Trophoblast cell (in vitro differentiated cells and primary cell): ENCODE results near the gene CHN2.

ENCODE experiments used
- DNase-seq, 2 donors: peaks; one replicate each; pipeline ENCODE4 v3.0.0-alpha.2; 2016
- H2AFZ ChIP-seq: 2 replicates; pipeline ENCODE4 v1.6.1; 2013; ENCODE audit warnings: low read length, moderate library complexity, mild to moderate bottlenecking; ENCODE audit not compliant: insufficient read depth, poor library complexity
- H2AK5ac ChIP-seq: 2 replicates; pipeline ENCODE4 v1.6.1; 2013; ENCODE audit warnings: mild to moderate bottlenecking, low read length
- H2BK120ac ChIP-seq: 2 replicates; pipeline ENCODE4 v1.6.1; 2013; ENCODE audit warnings: low read length, mild to moderate bottlenecking, moderate library complexity; ENCODE audit not compliant: insufficient read depth, poor library complexity
- H2BK12ac ChIP-seq: 2 replicates; pipeline ENCODE4 v1.6.1; 2013; ENCODE audit warnings: mild to moderate bottlenecking, low read length, moderate library complexity
- H2BK5ac ChIP-seq: 2 replicates; pipeline ENCODE4 v1.6.1; 2013; ENCODE audit warnings: low read length, low read depth, moderate library complexity, mild to moderate bottlenecking; ENCODE audit not compliant: poor library complexity
- H3K14ac ChIP-seq: 2 replicates; pipeline ENCODE4 v1.6.1; 2013; ENCODE audit warnings: mild to moderate bottlenecking, low read length
- H3K18ac ChIP-seq: 2 replicates; pipeline ENCODE4 v1.6.1; 2013; ENCODE audit warnings: mild to moderate bottlenecking, low read length
- H3K23ac ChIP-seq: 2 replicates; pipeline ENCODE4 v1.6.1; 2013; ENCODE audit warnings: low read length
- H3K27ac ChIP-seq: 2 replicates; pipeline ENCODE4 v1.5.1; 2013; ENCODE audit warnings: low read depth, mild to moderate bottlenecking, inconsistent platforms, low read length, moderate library complexity
- H3K27me3 ChIP-seq: 2 replicates; pipeline ENCODE4 v1.6.1; 2013; ENCODE audit warnings: inconsistent platforms, mild to moderate bottlenecking, low read length, moderate library complexity; ENCODE audit not compliant: insufficient read depth
- H3K36me3 ChIP-seq, 2 experiments: 1 replicate in 1 of 2; 2 replicates in 1 of 2; pipeline ENCODE4 v1.6.1; 2013; ENCODE audit warnings: low read length in 2 of 2, mild to moderate bottlenecking in 2 of 2, moderate library complexity in 1 of 2; ENCODE audit not compliant: insufficient read depth in 2 of 2, control insufficient read depth in 1 of 2
- H3K4ac ChIP-seq: 2 replicates; pipeline ENCODE4 v1.6.1; 2013; ENCODE audit warnings: low read depth, mild to moderate bottlenecking, low read length, moderate library complexity
- H3K4me1 ChIP-seq, 2 experiments: 1 replicate in 1 of 2; 2 replicates in 1 of 2; pipeline ENCODE4 v1.6.1; 2013; ENCODE audit warnings: low read length in 2 of 2, mild to moderate bottlenecking in 2 of 2, moderate library complexity in 1 of 2; ENCODE audit not compliant: insufficient read depth in 2 of 2, control insufficient read depth in 1 of 2
- H3K4me2 ChIP-seq: 2 replicates; pipeline ENCODE4 v1.6.1; 2013; ENCODE audit warnings: inconsistent platforms, mild to moderate bottlenecking, low read length, moderate library complexity
- H3K4me3 ChIP-seq: 2 replicates; pipeline ENCODE4 v1.5.1; 2013; ENCODE audit warnings: mild to moderate bottlenecking, low read depth, low read length, inconsistent platforms
- H3K79me1 ChIP-seq: one replicate; pipeline ENCODE4 v1.6.1; 2013; ENCODE audit warnings: low read length
- H3K79me2 ChIP-seq: 2 replicates; pipeline ENCODE4 v1.6.1; 2013; ENCODE audit warnings: low read length, mild to moderate bottlenecking; ENCODE audit not compliant: control insufficient read depth, insufficient read depth, poor library complexity
- H3K9ac ChIP-seq: 2 replicates; pipeline ENCODE4 v1.6.1; 2013; ENCODE audit warnings: mild to moderate bottlenecking, low read length
- H3K9me3 ChIP-seq: 2 replicates; pipeline ENCODE4 v1.6.1; 2013; ENCODE audit warnings: low read depth, mild to moderate bottlenecking, control low read depth, inconsistent platforms, low read length; ENCODE audit not compliant: insufficient read depth
- H4K12ac ChIP-seq: 2 replicates; pipeline ENCODE4 v1.6.1; 2013; ENCODE audit warnings: low read depth, mild to moderate bottlenecking, low read length, moderate library complexity
- H4K8ac ChIP-seq: 2 replicates; pipeline ENCODE4 v1.6.1; 2013; ENCODE audit warnings: low read depth, mild to moderate bottlenecking, low read length, moderate library complexity
- H4K91ac ChIP-seq: one replicate; pipeline ENCODE4 v1.6.1; 2013; ENCODE audit warnings: low read depth, mild to moderate bottlenecking, low read length, moderate library complexity
- WGBS: extraction: QIAGEN DNeasy Blood & Tissue Kit; methylation state at CpG from one replicate; pipeline ENCODE4 v1.1.7; 2013; ENCODE audit warnings: missing lambda C conversion rate; ENCODE audit not compliant: insufficient read length, insufficient coverage; ENCODE audit errors: extremely low coverage; 5-methylcytosine and 5-hydroxymethylcytosine counted together

CHN2 gene

DNA sequence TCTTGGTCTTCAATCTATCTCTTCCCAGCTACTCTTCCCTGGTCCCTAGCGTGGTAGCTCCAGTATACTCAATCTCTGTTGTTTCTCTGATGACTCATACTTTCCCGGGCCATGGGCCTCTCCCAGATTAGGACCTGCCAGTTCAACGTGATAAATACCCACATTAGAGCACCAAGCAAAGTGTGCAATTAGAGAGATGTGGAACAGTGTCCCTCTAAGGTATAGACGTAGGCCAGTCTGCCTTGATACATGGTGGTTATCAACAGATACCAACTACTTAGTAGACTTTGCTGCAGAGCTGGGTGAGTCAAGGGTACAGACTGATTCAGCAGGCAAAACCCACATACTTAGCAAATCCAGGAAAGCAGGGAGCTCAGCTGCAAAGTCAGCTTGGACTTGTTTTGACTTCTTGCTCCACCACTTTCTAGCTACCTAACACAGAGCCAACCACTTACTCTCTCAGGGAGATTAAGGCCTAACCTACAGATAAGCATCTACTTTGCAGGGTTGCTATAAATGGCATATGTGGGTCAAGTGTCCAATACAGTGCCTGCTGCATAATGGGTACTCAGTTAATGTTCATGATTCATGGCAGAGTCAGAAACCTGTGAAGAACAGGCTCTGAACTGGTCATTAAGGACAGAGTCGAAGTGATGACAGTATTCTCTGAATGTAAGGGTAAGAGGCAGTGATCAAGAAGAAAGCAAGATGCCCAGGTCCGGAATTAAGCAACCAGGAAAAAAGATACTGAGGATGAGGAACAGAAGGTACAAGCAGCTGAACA, 176.1 kb downstream of the CHN2 start:
- no peak overlapping the region for H2AK5ac ChIP-seq
- H3K4me2 ChIP-seq: no peak overlapping the region
- H3K9ac ChIP-seq: no peak overlapping the region
- H3K27me3 ChIP-seq: no peaks in the 10 kb centered on the region
- WGBS: no CpG with 5 or more reads among the region's 6 CpGs
- no peak overlapping the region for H3K18ac ChIP-seq
- no peak overlapping the region for H4K91ac ChIP-seq
- no peaks in the 10 kb centered on the region for H3K9me3 ChIP-seq
- H2AFZ ChIP-seq: no peak overlapping the region
- H2BK12ac ChIP-seq: no peak overlapping the region
- H2BK5ac ChIP-seq: no peak overlapping the region
- no peak overlapping the region for H3K27ac ChIP-seq
- no peak overlapping the region for H3K4me3 ChIP-seq
- peak overlapping the region; percentile 40 for H2BK120ac ChIP-seq
- no peak overlapping the region for H3K4ac ChIP-seq
- H4K8ac ChIP-seq: no peak overlapping the region
- no peak overlapping the region for H3K23ac ChIP-seq
- no peak overlapping the region for H4K12ac ChIP-seq
- peaks cover 7 to 23% of the 10 kb centered on the region in 2 experiments for H3K36me3 ChIP-seq
- peaks cover 8 to 14% of the 10 kb centered on the region in 2 experiments for H3K4me1 ChIP-seq
- H3K79me1 ChIP-seq: no peaks in the 10 kb centered on the region
- no peak overlapping the region for H3K14ac ChIP-seq
- no peaks in the 10 kb centered on the region for H3K79me2 ChIP-seq
- DNase-seq: peak in 1 of 2 donors; percentile 34

DNA sequence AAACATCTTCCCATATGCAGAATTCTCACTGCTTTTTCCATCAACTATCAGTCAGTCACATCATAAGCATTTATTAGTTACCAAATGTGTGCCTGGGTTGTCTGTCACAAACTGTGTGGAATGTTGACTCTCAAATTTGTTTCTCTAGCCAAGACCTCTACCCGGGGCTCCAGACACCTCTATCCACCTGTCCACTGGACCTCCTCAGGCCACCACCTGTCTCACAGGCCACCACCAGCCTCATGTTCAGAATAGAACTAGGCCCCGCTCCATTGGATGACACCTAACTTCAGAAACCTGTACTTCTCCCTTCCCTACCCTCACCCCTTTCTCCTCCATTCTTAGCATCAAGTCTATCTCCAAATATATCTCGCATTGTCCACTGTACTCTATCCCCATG, 176.9 kb downstream of the CHN2 start:
- no CpG with 5 or more reads among the region's 3 CpGs for WGBS
- no peak overlapping the region for H2BK5ac ChIP-seq
- peaks cover 8 to 16% of the 10 kb centered on the region in 2 experiments for H3K4me1 ChIP-seq
- H3K4ac ChIP-seq: no peak overlapping the region
- no peak overlapping the region for H2AK5ac ChIP-seq
- H3K9me3 ChIP-seq: no peaks in the 10 kb centered on the region
- no peaks in the 10 kb centered on the region for H3K27me3 ChIP-seq
- H4K91ac ChIP-seq: no peak overlapping the region
- no peak overlapping the region for H3K14ac ChIP-seq
- H3K4me3 ChIP-seq: no peak overlapping the region
- no peak overlapping the region for H4K8ac ChIP-seq
- no peak overlapping the region for H4K12ac ChIP-seq
- no peak overlapping the region for H3K4me2 ChIP-seq
- H3K79me2 ChIP-seq: no peaks in the 10 kb centered on the region
- no peak overlapping the region for H3K23ac ChIP-seq
- H3K18ac ChIP-seq: no peak overlapping the region
- no peak overlapping the region for H2BK12ac ChIP-seq
- no peak overlapping the region for H2AFZ ChIP-seq
- no peak for DNase-seq
- peaks cover 10 to 28% of the 10 kb centered on the region in 2 experiments for H3K36me3 ChIP-seq
- no peaks in the 10 kb centered on the region for H3K79me1 ChIP-seq
- no peak overlapping the region for H3K27ac ChIP-seq
- H2BK120ac ChIP-seq: no peak overlapping the region
- H3K9ac ChIP-seq: no peak overlapping the region

DNA sequence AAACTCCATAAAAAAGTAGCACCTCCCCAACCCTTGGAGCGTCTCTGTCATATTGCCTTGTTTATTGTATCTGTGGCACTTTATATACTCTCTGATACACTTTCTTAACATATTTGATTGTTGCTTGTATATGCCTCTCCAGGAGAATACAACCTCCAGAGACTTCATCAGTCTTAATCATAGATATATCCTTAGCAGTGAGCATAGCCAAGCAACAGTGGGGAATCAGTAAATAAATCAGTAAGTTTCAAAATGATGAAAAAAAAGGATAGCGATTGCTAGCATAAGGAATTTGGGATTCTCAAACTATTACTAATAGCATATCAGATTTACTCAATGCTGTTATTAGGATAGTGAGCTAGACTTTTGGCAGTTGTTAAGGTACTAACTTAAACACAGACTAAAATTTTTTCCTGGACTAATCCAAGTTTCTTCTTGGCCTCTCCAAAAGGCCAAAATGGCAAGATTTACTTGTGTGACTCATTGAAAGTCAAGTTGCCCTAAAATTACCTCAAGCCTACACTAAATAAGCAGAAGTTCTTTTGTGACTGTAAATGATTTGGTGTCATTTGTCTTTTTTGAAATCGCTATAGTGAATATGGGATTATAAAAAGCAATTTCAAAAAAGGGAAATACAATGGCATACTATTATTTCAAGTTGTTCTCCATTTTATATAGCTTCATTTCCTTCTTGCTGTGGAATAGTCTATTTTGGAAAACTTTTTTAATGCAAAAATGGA, 177.9 kb downstream of the CHN2 start:
- DNase-seq: no peak
- WGBS: no CpG with 5 or more reads among the region's 3 CpGs

DNA sequence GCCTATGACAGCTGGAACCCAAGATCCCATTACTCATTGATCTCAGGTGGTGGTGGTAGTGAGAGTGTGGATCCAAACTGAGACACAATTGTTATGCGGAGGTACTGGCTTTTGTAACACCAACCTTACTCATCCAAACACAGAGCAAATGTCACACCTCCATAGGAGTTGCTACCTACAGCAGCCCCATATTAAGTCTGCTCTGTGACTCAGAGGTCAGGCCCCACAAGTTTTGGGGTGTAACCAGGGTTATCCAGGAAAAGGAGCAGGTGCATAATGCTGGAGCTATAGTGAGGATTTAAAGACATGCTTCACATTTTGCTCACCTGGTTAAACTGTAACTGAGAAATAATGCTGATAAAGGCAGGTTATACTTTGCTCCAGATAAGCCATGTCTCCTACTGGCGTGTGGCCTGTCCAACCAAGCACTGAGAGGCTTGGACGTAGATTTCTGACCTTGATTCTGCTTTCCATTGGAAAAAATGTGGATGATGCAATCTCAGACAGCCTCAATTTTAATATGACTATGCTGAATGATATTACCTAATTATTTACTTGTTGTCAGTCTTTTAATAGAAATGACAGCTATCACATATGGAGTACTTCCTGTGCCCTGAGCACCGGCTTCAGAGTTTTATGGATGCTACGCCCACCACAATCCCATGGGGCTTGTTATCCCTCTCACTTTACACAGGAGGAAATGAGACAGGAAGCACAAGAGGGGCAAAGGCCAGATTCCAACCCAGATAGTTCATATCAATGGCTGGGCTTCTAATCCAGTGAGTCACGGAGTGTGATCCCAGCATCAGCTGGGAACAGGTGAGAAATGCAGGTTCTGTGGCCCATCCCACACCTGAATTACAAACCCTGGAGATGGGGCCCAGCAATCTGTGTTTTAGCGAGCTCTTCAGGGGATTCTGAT, 181.3 kb downstream of the CHN2 start:
- Histone ChIP-seq H3K18ac (no peak overlapping the region), H3K4ac (no peak overlapping the region), H3K27ac (no peak overlapping the region), H4K8ac (no peak overlapping the region), H3K4me2 (no peak overlapping the region), H3K79me1 (no peaks in the 10 kb centered on the region), H3K79me2 (no peaks in the 10 kb centered on the region), H3K27me3 (no peaks in the 10 kb centered on the region), H2BK120ac (no peak overlapping the region), H2BK12ac (no peak overlapping the region), H2AFZ (no peak overlapping the region), H2BK5ac (no peak overlapping the region), H3K4me3 (no peak overlapping the region), H3K9me3 (no peaks in the 10 kb centered on the region), H4K12ac (no peak overlapping the region), H3K14ac (no peak overlapping the region), H3K23ac (no peak overlapping the region), H4K91ac (no peak overlapping the region), H3K4me1 (peaks cover 0 to 5% of the 10 kb centered on the region in 2 experiments), H2AK5ac (no peak overlapping the region), H3K36me3 (peaks cover 7 to 28% of the 10 kb centered on the region in 2 experiments), H3K9ac (no peak overlapping the region)
- peak; percentile 33 to 76 for DNase-seq
- no CpG with 5 or more reads among the region's 7 CpGs for WGBS

More for the DNA sequence above, 177.9 kb downstream of the CHN2 start:
- Histone ChIP-seq H3K4me1 (peaks cover 8 to 16% of the 10 kb centered on the region in 2 experiments), H4K12ac (no peak overlapping the region), H3K9ac (no peak overlapping the region), H3K79me1 (no peaks in the 10 kb centered on the region), H3K27me3 (no peaks in the 10 kb centered on the region), H4K91ac (no peak overlapping the region), H3K4ac (no peak overlapping the region), H2BK5ac (no peak overlapping the region), H3K4me2 (no peak overlapping the region), H2AK5ac (no peak overlapping the region), H3K36me3 (peaks cover 10 to 31% of the 10 kb centered on the region in 2 experiments), H2BK12ac (no peak overlapping the region), H3K79me2 (no peaks in the 10 kb centered on the region), H3K23ac (no peak overlapping the region), H3K14ac (no peak overlapping the region), H3K9me3 (no peaks in the 10 kb centered on the region), H3K18ac (no peak overlapping the region), H3K27ac (no peak overlapping the region), H2AFZ (no peak overlapping the region), H3K4me3 (no peak overlapping the region), H2BK120ac (no peak overlapping the region), H4K8ac (no peak overlapping the region)
